Measurements from ENCODE around the gene KIF6. TPM values are rescaled to one million over a fixed set of nuclear protein-coding genes. Genes with fewer than 3 reads are reported as not detected.

The KIF6 gene
- total RNA-seq, 4 donors from 2014 or later = not detected

DNA sequence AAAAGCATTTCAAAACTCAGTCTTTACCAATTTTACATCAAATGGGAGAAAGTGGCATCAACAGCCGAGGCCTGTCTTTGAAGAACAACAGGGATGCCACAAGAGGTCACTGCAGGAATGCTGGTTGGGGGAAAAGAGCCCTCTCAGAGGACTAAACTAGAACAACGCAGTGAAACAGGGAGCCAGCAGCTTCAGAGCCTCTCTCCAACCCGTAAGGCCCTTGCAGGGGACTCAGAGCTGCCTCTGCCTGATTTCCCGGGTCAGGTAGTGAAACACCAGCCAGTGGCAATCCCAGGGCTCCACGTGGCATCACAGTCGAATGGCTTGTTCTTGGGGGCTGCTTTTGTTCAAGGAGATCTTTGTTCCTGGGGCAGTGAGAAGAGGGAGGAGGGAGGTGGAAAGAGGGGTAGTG, 347.7 kb downstream of the KIF6 start:
- Histone ChIP-seq H3K27me3 (no peaks in the 10 kb centered on the region), H3K27ac (no peak overlapping the region), H3K4me3 (no peak overlapping the region), H3K9me3 (no peaks in the 10 kb centered on the region), H3K4me1 (no peaks in the 10 kb centered on the region), H3K36me3 (no peaks in the 10 kb centered on the region)
- no peak for TF ChIP-seq POLR2A (IDR thresholded peaks at IDR 0.05)
- TF ChIP-seq, protein P1, sequence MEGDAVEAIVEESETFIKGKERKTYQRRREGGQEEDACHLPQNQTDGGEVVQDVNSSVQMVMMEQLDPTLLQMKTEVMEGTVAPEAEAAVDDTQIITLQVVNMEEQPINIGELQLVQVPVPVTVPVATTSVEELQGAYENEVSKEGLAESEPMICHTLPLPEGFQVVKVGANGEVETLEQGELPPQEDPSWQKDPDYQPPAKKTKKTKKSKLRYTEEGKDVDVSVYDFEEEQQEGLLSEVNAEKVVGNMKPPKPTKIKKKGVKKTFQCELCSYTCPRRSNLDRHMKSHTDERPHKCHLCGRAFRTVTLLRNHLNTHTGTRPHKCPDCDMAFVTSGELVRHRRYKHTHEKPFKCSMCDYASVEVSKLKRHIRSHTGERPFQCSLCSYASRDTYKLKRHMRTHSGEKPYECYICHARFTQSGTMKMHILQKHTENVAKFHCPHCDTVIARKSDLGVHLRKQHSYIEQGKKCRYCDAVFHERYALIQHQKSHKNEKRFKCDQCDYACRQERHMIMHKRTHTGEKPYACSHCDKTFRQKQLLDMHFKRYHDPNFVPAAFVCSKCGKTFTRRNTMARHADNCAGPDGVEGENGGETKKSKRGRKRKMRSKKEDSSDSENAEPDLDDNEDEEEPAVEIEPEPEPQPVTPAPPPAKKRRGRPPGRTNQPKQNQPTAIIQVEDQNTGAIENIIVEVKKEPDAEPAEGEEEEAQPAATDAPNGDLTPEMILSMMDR (IDR thresholded peaks at IDR 0.05 in 4 of 5, conservative IDR thresholded peaks at IDR 0.05 in 1 of 5) = peak in 4 of 5 experiments; percentile 30 to 48 (median 46)
- in situ Hi-C loops (cut with MboI; ENCODE audit: low sequenced_read_pairs in 4 of 4) (loop anchor here in 1 of 4 donors (10.0 kb wide), 1 partner anchor 397 kb away; no protein-coding TSS in a partner anchor), intact Hi-C loops (cut with DNase I; ENCODE audit: low total_unique reads) (loop anchor here (10.0 kb wide), 1 partner anchor 517 kb away; no protein-coding TSS in a partner anchor)
- DNase-seq (peak; percentile 12 to 23), ATAC-seq (peak in 1 of 2 donors; percentile 63)

GRCh38 chr6:39375405-39375804, 349.8 kb downstream of the KIF6 start:
- Histone ChIP-seq H3K9me3 (no peaks in the 10 kb centered on the region), H3K36me3 (no peaks in the 10 kb centered on the region), H3K27ac (no peak overlapping the region), H3K4me1 (no peaks in the 10 kb centered on the region), H3K27me3 (no peaks in the 10 kb centered on the region), H3K4me3 (no peak overlapping the region)
- in situ Hi-C loops (cut with MboI; ENCODE audit: low sequenced_read_pairs in 4 of 4) = loop anchor here in 1 of 4 donors (10.0 kb wide), 1 partner anchor 399 kb away; no protein-coding TSS in a partner anchor
- intact Hi-C loops (cut with DNase I; ENCODE audit: low total_unique reads) = loop anchor here (10.0 kb wide), 1 partner anchor 519 kb away; no protein-coding TSS in a partner anchor
- TF ChIP-seq POLR2A (IDR thresholded peaks at IDR 0.05) = no peak
- TF ChIP-seq, protein P1 (IDR thresholded peaks at IDR 0.05 in 4 of 5, conservative IDR thresholded peaks at IDR 0.05 in 1 of 5) = no peak
- DNase-seq = no peak
- no peak for ATAC-seq

DNA sequence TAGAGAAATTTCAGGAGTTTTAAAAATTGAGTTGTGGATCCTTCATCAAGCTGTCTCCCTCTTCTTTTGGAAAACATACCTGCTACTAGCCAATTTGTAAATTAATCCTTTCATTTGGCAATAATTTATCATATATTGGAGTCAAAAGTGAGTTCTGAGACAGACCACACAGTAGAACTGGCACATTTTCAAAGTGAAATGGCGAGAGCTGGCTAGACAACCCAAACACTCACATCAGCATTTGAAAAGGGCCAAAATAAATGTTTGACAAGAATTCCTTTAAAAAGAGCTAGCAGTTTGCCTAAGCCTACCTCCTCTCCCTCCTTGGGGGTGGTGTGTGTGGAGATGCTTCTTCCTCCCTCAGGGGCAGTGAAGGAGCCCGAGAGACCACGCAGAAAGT, 354.8 kb downstream of the KIF6 start:
- intact Hi-C loops (cut with DNase I; ENCODE audit: low total_unique reads) = loop anchor here (10.0 kb wide), 1 partner anchor 524 kb away; no protein-coding TSS in a partner anchor
- H3K27me3 ChIP-seq = no peaks in the 10 kb centered on the region
- H3K4me1 ChIP-seq = no peaks in the 10 kb centered on the region
- ATAC-seq (no peak), DNase-seq (no peak)
- H3K36me3 ChIP-seq = no peaks in the 10 kb centered on the region
- no peaks in the 10 kb centered on the region for H3K9me3 ChIP-seq
- no peak overlapping the region for H3K27ac ChIP-seq
- TF ChIP-seq POLR2A (IDR thresholded peaks at IDR 0.05) = no peak
- TF ChIP-seq, protein P1 (IDR thresholded peaks at IDR 0.05 in 4 of 5, conservative IDR thresholded peaks at IDR 0.05 in 1 of 5) = no peak
- in situ Hi-C loops (cut with MboI; ENCODE audit: low sequenced_read_pairs in 4 of 4) = loop anchor here (10.0 to 25.0 kb wide), 4 partner anchors 404 to 1467 kb away; no protein-coding TSS in a partner anchor
- H3K4me3 ChIP-seq = no peak overlapping the region

DNA sequence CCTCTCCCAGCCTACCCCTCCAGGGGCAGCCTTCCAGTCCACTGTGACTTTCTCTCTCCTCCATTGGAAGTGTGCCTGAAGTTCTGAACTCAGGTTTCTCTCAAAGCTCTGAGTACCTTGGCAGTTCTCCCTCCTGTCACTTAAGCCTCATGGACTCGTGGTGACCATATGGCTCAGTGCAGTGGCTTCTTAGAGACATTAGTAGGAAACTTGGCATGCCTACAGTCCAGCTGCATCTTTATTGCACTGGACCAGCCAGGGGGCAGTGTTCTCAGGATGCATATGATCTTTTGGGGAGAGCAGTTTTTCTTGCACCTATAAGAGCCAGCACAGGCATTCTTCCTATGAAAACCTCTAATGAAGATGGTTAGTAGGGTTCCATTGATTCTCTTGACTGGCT, 355.2 kb downstream of the KIF6 start:
- TF ChIP-seq, protein P1 (IDR thresholded peaks at IDR 0.05 in 4 of 5, conservative IDR thresholded peaks at IDR 0.05 in 1 of 5) = no peak
- TF ChIP-seq POLR2A (IDR thresholded peaks at IDR 0.05) = no peak
- DNase-seq = no peak
- no peak for ATAC-seq
- Histone ChIP-seq H3K4me1 (no peaks in the 10 kb centered on the region), H3K9me3 (no peaks in the 10 kb centered on the region), H3K36me3 (no peaks in the 10 kb centered on the region), H3K27me3 (no peaks in the 10 kb centered on the region), H3K27ac (no peak overlapping the region), H3K4me3 (no peak overlapping the region)
- intact Hi-C loops (cut with DNase I; ENCODE audit: low total_unique reads) = loop anchor here (10.0 kb wide), 2 partner anchors 525 to 945 kb away; no protein-coding TSS in a partner anchor
- in situ Hi-C loops (cut with MboI; ENCODE audit: low sequenced_read_pairs in 4 of 4) = loop anchor here (10.0 to 25.0 kb wide), 4 partner anchors 405 to 1467 kb away; no protein-coding TSS in a partner anchor

Measured in gastrocnemius medialis (tissue), 4 donors.